Skin epidermis (tissue), 12 donors: ENCODE results near the gene CLNK.

Experiments used
- H3K27ac ChIP-seq, 21 experiments: fragments of 200-600 bp; sonication (generic) in 11 of 21; one replicate each; pipeline ENCODE4 v1.5.0; 2020; ENCODE audit warnings: mild to moderate bottlenecking in 3 of 21, inconsistent platforms in 2 of 21, moderate library complexity in 2 of 21
- H3K4me3 ChIP-seq, 7 experiments: fragments of 200-600 bp; sonication (generic) in 2 of 7; one replicate each; pipeline ENCODE4 v1.5.0; 2020; ENCODE audit warnings: inconsistent platforms in 2 of 7, mild to moderate bottlenecking in 2 of 7, moderate library complexity in 1 of 7

CLNK gene, protein sequence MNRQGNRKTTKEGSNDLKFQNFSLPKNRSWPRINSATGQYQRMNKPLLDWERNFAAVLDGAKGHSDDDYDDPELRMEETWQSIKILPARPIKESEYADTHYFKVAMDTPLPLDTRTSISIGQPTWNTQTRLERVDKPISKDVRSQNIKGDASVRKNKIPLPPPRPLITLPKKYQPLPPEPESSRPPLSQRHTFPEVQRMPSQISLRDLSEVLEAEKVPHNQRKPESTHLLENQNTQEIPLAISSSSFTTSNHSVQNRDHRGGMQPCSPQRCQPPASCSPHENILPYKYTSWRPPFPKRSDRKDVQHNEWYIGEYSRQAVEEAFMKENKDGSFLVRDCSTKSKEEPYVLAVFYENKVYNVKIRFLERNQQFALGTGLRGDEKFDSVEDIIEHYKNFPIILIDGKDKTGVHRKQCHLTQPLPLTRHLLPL

GRCh38 chr4:10684631-10685030 lies at the start of gene CLNK:
CLNK (minus strand) TSS chr4:10684768; CDS start chr4:10667869, 16,899 bp downstream.
- peak within 1 kb of the TSS in 3 of 21 experiments; percentile 10 to 43 (median 16) for H3K27ac ChIP-seq
- H3K4me3 ChIP-seq: no peak within 1 kb of the TSS

DNA sequence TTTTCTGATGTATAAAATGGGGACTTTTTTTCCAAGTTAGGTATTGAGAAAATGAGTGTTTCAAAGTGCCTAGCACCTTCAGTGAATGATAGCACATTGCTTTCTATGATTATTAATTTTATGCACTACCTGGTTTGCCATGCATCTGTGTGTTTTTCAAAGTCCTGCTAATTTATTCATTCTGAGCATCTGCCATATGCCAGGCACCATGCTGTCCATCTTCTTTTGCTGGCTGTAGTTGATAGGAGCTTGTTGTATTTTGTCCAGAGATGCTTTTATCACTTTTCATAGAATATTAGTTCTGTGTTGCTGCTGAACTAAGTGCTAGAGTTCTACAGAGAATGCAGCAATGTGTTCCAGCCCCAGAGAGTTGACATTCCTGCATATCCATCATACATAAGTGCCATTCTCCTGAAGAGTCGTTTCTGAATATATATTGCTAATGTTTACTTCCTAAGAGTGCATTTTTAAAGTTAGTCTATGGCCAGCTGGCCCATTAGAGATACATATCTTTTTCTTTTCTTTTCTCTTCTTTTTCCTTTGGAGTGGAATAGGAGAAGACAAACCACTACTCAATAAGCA lies 49.0 kb upstream of the CLNK start:
- H3K4me3 ChIP-seq: no peak overlapping the region
- H3K27ac ChIP-seq: peak overlapping the region in 1 of 21 experiments; percentile 36

- Histone ChIP-seq H3K4me3 (no peak overlapping the region), H3K27ac (peak overlapping the region in 1 of 21 experiments; percentile 22)
Observed at GRCh38 chr4:10732914-10733415, 48.4 kb upstream of the CLNK start.

DNA sequence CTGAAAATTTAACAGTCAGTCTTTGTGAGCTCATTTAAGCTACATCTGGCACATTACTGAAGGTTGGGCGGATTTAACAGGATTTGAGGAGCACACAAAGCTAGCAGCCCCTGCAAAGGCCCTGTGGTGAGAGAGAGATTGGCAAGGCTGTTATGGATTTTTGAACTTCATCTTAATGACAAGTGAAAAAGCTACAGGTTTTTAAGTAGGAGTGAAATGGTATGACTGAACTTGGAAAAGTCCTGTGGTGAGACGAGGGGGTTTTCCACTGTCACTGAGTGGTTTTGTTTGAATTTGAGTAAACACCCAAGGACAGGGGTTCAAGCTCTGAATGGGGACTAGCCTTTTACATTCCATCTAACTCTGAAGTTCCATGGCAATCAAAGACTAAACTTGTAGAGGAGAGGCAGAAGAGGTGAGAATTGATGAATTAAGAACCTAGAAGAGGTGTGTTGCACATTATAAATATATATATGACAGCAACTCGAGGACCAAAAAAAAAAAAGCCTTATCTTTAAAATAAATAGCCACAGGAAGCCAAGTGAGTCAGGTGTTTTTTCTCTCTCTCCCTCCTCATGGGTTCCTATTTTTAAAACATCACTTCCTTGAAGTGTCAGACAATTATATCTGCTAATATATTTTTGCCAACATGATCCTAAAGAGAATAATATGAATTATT lies 47.8 kb upstream of the CLNK start:
- peak overlapping the region in 1 of 21 experiments; percentile 22 for H3K27ac ChIP-seq
- H3K4me3 ChIP-seq: no peak overlapping the region

GRCh38 chr4:10731690-10732089 lies 47.1 kb upstream of the CLNK start:
- Histone ChIP-seq H3K4me3 (no peak overlapping the region), H3K27ac (peak overlapping the region in 1 of 21 experiments; percentile 19)

DNA sequence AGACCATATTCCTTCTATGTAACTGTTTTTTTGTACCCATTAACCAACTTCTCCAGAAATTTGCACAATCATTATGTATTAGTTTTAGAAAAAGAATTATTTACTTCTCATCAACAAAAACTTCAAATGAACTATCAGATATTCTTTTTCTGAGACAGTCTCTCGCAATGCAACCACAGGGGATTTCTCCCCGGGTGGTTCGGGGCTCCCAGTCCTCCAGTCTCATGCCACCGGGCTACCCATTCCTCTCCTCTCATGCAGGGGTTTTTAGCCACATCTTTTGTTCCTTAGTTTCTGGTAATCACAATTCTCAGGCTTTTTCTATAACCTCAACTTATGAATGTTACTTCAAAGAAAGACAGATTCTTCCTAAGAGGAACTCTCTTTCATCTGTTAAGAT lies 46.6 kb upstream of the CLNK start:
- no peak overlapping the region for H3K4me3 ChIP-seq
- H3K27ac ChIP-seq: peak overlapping the region in 1 of 21 experiments; percentile 8

DNA sequence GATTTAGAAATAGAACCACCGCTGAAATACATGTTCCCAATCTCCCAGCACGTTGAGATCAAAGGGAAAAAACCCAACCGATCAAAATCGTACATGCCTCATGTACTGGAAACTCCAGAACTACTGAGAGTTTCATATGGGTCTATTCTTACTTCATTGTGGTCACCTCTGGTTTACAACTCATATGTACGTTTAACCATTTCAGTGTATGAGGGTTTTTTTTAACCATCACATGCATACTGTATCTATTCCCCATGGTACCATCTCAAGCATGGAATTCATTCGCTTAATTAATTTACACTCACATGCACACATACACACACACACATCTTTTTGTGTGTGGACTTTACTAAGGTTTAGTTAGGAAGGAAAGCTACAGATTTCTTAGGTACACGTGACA lies 46.0 kb upstream of the CLNK start:
- no peak overlapping the region for H3K27ac ChIP-seq
- H3K4me3 ChIP-seq: no peak overlapping the region

- H3K4me3 ChIP-seq: no peak overlapping the region
- H3K27ac ChIP-seq: no peak overlapping the region
Observed at GRCh38 chr4:10730019-10730418, 45.5 kb upstream of the CLNK start.

GRCh38 chr4:10729366-10729765 lies 44.8 kb upstream of the CLNK start:
- Histone ChIP-seq H3K4me3 (no peak overlapping the region), H3K27ac (no peak overlapping the region)

GRCh38 chr4:10728016-10728415 lies 43.4 kb upstream of the CLNK start:
- no peak overlapping the region for H3K4me3 ChIP-seq
- H3K27ac ChIP-seq: peak overlapping the region in 1 of 21 experiments; percentile 23

DNA sequence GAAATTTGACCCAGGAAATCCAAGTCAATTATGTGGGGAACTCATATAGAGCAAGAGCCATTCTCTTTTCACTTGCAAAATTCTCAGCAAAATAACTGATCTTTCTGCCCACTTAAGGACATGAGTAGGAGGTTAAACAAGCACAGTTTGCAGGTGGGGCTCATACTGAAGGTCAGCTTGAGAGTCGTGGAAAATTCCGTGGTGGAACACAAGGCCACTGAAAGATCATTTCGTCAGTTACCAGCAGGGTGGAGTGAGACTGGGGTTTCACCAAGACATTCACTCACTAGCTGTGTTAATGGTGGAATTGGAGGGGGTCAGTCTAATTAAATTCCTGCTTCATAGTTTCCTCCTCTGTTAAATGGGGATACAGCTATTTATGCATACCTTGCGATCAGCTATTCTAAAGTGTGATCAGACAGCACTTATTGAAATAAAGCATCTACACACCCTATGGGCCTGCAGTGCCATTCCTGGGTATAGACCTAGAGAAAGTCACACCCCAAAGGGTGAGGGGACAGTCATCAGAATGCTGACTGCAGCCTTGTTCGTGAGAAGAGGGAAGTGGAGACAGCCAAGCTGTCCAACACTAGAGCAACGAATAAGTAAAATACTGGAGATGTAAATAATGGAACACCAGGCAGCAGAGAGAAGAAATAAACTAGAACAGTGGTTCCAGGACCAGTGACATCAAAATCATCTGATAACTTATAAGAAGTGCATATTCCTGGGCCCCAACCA lies 42.7 kb upstream of the CLNK start:
- H3K27ac ChIP-seq: no peak overlapping the region
- no peak overlapping the region for H3K4me3 ChIP-seq

- Histone ChIP-seq H3K4me3 (no peak overlapping the region), H3K27ac (no peak overlapping the region)
Observed at GRCh38 chr4:10722957-10723356, 38.4 kb upstream of the CLNK start.

- H3K4me3 ChIP-seq: no peak overlapping the region
- H3K27ac ChIP-seq: peak overlapping the region in 1 of 21 experiments; percentile 10
Observed at GRCh38 chr4:10721616-10722015, 37.0 kb upstream of the CLNK start.

GRCh38 chr4:10716163-10716562 lies 31.6 kb upstream of the CLNK start:
- H3K4me3 ChIP-seq: no peak overlapping the region
- no peak overlapping the region for H3K27ac ChIP-seq

DNA sequence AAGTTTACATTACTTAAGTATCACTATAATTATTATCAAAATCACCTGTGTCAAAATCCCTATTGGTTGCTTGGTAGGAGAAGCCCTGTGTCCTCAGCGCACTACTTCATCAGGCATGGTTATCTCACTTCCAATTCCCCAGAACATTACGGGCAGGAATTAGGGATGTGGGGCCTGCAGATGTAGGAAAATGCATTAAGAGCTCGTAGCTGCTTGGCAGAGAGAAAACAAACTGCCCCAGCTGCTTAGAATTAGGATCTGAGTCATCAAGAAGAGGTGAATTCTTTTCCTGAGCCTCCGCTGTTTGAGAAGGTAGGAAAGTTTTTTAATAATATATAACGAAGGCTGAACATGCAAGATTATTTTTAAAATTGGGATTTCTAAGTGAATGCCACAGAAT lies 31.1 kb upstream of the CLNK start:
- Histone ChIP-seq H3K27ac (no peak overlapping the region), H3K4me3 (no peak overlapping the region)

DNA sequence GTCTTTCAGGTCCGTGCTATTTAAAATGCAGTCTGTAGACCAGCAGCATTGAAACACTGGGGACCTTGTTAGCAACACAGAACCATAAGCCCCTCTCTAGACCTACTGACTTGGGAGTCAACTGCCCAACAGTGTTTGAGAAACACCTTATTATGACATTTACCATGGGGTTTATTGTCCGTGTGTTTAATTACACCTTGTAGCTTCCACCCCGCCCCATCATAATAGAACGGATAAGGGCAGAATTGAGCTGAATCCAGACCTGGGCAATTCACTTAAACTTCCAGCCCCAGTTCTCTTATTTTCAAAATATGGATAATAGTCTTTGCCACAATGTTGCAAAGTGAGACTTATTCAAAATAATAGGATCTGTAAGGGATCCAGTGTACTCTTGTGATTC lies 30.6 kb upstream of the CLNK start:
- H3K27ac ChIP-seq: no peak overlapping the region

DNA sequence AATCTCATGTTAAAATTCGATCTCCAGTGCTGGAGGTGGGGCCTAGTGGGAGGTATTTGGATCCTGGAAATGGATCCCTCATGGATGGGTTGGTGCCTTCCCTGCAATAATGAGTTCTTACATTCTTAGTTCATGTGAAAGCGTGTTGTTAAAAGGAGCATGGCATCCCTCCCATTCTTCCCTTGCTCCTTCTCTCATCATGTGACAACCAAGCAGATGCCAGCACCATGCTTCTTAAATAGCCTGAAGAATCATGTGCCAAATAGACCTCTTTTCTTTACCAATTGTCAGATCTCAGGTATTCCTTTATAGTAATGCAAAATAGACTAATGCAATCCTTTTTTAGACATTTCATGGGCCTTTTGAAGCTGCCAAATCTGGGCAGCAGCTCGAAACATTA lies 29.0 kb upstream of the CLNK start:
- H3K27ac ChIP-seq: no peak overlapping the region
- H3K4me3 ChIP-seq: no peak overlapping the region

More for the DNA sequence above, 30.6 kb upstream of the CLNK start:
- no peak overlapping the region for H3K4me3 ChIP-seq

DNA sequence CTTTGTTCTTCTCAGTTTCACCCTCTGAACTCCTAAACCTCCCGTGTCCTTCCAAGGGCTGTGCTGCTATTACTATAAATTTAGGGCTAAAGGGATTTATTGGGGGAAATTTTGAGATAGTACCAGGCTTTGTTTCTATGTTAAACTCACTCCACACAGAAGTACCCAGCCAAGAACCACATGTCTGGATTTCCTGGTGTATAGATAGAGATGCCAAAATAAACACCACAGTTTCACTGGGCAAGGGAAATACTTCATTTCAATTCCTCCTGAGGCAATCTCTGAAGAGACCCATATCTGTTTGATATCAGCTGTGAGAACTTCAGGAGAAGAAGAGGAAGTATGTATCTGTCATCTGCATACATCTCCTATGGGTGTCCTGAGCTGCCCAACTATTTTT lies 21.7 kb upstream of the CLNK start:
- no peak overlapping the region for H3K4me3 ChIP-seq
- no peak overlapping the region for H3K27ac ChIP-seq

GRCh38 chr4:10704430-10704810 lies 19.9 kb upstream of the CLNK start:
- H3K27ac ChIP-seq: no peak overlapping the region

More at GRCh38 chr4:10704430-10704810, 19.9 kb upstream of the CLNK start:
- no peak overlapping the region for H3K4me3 ChIP-seq
